GM10266 (cell line): ENCODE results near the gene PACRG.

Experiments used
- DNase-seq: peaks from one replicate; pipeline ENCODE4 v3.0.0; 2012; ENCODE audit errors: extremely low spot score
- CTCF ChIP-seq: IDR thresholded peaks from 2 replicates; pipeline ENCODE4 v1.5.1; 2012; ENCODE audit warnings: mild to moderate bottlenecking, low read depth; ENCODE audit not compliant: control insufficient read depth, insufficient read depth; ENCODE audit errors: missing control alignments

Gene PACRG

GRCh38 chr6:163264662-163265035, 536.9 kb downstream of the PACRG start:
- TF ChIP-seq CTCF, result no peak

GRCh38 chr6:163281634-163282033, 553.9 kb downstream of the PACRG start:
- DNase-seq, result no peak
- TF ChIP-seq CTCF, result no peak

More at GRCh38 chr6:163264662-163265035, 536.9 kb downstream of the PACRG start:
- DNase-seq, result no peak

GRCh38 chr6:163282672-163283071, 554.9 kb downstream of the PACRG start:
- no peak for DNase-seq
- TF ChIP-seq CTCF, result no peak

GRCh38 chr6:163284151-163284550, 556.4 kb downstream of the PACRG start:
- no peak for TF ChIP-seq CTCF
- DNase-seq, result no peak

- no peak for TF ChIP-seq CTCF
- no peak for DNase-seq
Measured at GRCh38 chr6:163285691-163286090, 557.9 kb downstream of the PACRG start.

GRCh38 chr6:163287626-163288025, 559.9 kb downstream of the PACRG start:
- no peak for TF ChIP-seq CTCF
- DNase-seq, result no peak

GRCh38 chr6:163288066-163288465, 560.3 kb downstream of the PACRG start:
- no peak for DNase-seq
- no peak for TF ChIP-seq CTCF

- no peak for DNase-seq
- no peak for TF ChIP-seq CTCF
Measured at GRCh38 chr6:163288915-163289314, 561.1 kb downstream of the PACRG start.
